IPS DF 19.7 (cell line): ENCODE results near the gene EVA1B.

ENCODE experiments used
- DNase-seq: peaks from one replicate; pipeline ENCODE4 v3.0.0-alpha.2; 2013; ENCODE audit warnings: low read depth, low spot score

EVA1B gene

DNA sequence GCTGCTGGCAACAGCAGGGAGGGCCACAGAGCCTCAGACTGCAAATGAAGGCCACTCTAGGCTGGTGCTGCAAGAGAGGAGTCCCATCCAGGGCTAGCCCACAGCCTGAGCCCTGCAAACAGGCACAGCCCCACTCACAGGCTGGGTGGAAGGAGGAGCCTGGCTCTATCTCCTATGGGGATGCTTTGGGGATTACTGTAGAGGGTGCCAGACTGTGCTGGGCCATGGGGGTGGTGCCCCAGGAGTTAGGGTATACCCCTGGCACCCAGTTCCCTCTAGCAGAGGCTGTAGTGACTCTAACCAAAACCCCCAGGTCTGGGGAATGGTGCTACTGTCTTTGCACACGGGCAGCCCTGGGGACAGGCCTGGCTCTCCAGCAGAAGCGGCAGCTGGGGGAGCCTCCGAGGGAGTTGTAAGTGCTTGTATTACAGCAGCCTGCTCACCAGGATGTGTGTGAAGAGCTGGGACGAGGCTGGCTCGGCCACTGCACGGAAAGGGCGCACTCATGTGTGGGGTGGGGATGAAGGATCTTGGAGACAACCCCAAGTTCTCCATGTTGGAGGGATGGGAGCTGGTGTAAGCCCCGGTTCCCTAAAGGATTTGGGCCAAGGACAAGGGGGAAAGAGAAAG lies 23.4 kb upstream of the EVA1B start:
- DNase-seq, result no peak

DNA sequence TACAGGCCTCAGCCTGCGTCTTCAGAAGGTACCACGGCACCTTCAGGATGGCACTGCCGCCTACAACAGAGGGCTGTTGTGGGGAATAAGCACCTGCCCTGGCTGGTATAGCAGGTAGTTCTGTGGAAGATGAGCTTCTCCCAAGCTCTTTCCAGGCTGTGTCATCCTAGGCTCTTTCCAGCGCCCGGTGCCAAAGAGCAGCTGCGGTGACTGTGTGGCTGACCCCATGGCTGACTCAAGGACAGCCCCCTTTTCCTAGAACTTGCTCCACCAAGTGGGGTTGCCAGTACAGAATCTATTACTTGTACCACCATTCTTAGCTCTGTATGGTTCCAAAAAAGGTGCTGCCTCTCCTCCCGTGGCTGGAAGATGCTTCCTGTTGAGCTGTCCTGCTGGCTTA lies 21.9 kb upstream of the EVA1B start:
- DNase-seq, result no peak

DNA sequence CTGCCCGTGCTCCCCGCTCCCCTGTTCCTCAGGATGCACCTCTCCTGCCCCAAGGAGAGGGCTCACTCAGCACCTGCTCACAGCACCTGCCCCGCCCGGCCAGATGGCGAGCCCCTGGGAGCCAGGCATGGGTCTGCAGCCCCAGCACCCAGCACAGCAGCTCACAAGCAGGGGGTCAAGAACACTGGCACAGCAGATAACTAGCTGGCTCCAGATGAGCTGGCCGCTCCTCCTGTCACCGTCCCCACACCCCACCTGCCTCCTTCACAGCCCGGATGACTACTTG lies 20.9 kb upstream of the EVA1B start:
- DNase-seq, result no peak

DNA sequence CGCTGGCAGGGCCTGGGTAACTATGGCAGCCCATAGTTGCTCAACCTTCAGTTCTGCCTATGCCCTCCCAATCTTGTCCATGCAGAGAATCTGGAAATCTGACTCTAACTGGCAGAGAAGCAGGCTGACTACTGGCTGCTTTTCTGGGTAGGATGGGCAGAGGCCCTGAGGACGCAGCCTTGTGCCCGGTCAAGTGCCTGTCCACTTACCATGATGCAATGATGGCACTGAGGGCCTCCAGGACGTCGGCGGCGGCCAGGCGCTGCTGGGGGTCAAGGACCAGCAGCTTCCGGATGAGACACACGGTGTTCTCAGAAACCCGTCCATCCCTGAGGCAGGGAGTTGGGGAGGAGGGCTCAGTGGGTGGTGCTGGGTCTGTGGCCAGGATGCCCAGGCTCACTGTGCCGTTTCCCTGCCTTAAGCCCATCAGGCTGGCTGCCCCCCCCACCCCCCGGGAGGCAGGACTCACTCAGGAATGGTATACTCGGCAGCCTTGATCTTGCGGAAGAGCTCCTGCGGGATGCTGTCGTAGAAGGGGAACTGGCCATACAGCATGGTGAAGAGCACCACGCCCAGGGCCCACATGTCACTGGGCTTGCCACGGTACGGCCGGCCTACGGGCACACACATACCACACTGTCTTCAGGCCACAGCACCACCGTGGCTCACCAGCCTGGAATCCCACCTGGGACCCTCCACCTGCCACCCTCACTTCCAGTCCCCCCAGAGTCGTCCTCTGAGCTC lies 20.4 kb upstream of the EVA1B start:
- DNase-seq, result no peak

DNA sequence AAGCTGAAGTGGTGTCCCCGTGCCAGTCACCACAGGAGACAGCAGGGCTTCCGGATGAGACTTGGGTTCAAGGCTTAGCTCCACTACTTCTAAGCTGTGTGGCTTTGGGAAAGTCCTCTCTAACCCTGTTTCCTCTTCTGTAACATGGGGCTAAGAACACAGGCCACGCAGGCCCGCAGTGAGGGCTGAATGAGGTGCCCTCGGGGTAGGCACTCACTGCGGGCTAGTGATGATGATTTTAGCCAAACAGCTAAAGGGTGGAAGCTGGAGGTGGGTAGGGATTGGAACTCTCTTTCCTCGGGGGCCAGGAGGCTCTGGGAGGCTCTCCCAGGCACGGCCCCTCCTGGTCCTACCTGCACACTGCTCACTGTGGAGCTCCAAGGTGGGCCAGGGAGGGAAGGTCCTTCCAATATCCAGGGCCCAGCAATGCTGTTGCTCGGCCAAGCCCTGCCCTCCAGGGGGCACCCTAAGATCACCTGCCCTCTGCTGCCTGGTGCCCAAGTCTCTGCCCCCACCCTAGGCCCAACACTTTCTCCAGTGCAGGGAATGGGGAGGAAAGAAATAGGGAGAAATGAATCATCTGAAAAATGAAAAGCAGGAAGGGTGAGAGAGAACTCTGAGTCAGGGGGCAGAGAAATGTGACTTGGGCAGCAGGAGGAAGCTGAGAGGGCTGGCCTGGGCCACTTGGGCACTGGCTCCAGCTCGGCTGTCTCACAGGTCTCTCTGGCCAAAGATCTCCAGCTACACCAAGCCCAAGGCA lies 19.2 kb upstream of the EVA1B start:
- no peak for DNase-seq

DNA sequence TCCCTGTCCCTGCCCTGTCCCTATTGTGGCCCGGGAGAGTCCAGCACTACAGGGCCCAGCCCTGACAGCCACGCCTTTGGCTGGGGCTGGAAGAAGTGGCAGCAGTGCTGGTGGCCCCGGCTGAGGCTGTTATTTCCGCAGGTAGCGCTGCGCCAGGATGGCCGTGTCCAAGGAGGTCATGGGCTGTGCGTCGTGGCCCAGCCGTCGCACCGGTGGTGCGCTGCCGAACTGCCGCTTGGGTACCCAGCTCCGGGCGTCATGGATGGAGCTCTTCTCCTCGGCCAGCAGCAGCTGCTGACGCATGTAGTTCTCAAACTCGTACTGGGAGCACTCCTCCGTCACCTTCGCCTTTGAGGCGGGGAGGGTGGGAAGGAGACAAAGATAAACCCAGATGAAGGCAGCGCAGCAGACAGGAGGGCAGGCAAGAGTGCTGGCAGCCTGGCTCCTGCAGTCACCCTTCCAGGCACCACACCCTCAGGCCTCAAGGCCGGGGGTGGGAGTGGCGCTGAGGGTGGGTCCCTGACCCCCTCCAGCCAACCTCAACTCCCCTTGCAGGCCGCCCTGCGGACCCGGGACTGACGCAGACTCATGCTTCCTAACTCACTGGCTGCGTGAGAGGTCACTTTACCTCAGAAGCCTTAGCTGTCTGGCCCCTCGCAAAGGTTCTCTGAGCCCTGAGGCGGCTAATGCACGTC lies 18.3 kb upstream of the EVA1B start:
- no peak for DNase-seq

DNA sequence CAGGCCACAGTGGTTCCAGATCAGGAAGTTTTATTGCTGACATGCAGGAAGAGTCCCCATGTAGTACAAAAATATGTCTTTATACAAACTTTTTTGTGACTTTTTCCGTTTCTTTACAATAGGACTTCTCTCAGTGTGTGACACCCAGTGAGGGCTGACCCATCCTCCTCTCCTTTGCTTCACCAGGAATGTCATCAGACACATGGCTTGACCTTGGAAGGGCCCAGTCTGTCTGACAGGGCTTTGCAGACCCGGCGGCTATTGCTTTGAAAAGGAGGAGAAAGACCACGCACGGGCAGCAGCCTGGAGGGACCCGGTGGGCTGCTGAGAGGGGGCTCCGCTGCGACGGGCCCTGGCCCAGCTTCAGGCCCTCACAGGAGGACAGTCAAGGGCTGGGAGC lies 16.2 kb upstream of the EVA1B start:
- DNase-seq, result no peak

DNA sequence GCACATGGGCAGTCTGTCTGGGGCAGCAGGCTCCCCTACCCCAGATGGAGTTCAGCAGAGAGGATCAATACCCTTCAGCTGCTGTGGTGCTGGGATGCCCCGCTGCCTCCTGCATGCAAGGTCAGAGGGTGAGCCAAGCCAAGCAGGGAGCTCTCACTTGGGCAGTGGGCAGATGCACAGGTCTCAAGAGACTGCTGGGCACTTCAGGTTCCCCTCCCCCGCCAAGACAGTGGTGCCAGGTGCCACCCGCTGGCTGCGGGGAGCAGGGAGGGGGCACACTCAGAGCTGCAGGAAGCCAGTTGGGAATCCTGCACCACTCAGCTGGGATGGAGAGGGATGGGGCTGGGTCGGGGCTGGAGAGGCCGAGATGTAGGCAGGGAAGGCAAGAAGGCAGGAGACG lies 15.8 kb upstream of the EVA1B start:
- no peak for DNase-seq

DNA sequence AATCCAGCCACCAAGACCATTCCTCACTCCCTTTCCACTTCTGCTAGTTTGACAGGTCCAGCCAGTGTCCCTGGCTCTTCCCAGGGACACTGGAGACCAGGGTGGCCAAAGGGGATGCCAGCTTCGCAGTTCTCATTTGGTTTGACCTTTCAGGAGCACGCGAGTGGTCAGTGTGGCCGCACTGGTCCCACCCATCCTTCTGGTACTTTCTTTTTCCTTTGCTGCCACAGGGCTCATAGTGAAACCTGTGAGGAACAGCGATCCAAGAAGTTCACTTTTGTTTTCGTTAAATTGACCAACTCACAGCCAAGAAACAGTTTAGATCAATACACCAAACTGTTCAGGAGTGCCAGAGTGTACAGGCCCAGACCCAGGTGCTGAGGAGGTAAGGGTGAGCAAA lies 14.4 kb upstream of the EVA1B start:
- no peak for DNase-seq

DNA sequence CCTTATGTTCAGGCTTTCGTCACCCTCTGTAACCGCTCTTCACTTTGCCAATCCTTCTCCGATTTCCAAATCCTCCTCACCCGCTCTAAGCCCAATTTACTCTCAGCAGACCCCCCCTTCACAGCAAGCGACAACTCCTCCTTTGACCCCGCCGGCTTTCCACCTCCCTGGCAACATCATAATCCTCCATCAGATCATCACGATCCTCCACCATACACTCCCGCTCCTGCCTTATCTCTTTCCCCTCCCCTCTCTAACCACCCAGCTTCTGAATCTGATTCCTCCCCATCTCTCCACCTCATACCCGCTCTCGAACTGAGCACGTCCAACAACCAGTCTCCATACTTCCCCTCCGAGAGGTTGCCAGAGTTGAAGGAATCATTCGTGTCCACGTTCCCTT lies 7.5 kb upstream of the EVA1B start:
- DNase-seq, result no peak

DNA sequence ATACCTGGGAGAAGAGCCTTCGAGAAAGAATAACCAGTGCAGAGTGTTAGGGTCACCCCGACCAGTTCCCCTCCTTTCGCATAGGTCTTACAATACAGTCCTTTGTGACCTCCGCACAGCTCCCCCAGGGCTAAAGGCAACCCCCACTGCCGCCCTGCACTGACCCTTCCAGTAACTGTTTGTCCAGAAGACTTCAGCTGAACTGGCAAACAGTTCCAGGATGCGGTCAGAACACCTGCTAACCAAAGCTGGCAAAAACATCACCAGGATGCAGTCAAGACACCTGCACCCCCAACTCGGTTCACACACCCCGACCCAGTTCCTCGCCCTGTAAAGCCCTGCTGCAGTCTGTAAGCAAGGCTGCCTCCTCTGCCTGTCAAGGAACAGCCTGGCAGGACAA lies 6.4 kb upstream of the EVA1B start:
- DNase-seq, result no peak

DNA sequence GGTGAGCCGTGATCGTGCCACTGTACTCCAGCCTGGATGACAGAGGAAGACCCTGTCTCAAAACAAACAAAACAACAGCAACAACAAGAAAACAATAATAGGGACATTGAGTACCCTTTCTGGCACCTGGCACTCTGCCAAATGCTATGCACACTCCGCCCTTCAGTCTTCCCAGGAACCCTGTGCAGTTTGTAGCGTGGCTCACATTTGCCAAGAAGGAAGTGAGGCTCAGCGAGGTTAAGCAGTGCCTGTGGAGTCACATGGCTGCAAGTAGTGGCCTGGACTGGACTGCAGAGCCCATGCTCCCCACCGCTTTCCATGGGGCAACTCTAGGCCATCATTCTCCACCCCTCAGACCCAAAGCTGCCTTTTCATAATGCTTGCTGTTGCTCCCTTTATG lies 5.3 kb upstream of the EVA1B start:
- DNase-seq, result no peak

DNA sequence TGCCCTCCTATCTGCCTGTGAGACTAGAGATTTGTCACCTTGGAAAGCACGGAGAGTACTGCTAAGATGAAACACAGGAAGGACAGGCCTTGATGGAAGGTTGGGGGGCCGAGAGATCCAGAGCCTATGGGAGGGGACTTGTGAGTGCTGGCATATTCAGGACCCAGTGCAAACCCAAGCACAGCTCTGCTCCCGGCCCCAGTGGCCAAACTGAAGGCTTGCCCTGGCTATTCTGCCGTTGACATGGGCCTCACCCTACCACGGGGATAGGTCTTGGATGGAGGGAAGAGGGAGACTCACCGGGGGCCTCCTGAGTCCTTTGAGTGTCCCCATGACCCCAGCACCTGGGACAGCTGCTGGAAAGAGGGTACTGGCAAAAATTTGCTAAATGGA lies 4.6 kb upstream of the EVA1B start:
- no peak for DNase-seq

DNA sequence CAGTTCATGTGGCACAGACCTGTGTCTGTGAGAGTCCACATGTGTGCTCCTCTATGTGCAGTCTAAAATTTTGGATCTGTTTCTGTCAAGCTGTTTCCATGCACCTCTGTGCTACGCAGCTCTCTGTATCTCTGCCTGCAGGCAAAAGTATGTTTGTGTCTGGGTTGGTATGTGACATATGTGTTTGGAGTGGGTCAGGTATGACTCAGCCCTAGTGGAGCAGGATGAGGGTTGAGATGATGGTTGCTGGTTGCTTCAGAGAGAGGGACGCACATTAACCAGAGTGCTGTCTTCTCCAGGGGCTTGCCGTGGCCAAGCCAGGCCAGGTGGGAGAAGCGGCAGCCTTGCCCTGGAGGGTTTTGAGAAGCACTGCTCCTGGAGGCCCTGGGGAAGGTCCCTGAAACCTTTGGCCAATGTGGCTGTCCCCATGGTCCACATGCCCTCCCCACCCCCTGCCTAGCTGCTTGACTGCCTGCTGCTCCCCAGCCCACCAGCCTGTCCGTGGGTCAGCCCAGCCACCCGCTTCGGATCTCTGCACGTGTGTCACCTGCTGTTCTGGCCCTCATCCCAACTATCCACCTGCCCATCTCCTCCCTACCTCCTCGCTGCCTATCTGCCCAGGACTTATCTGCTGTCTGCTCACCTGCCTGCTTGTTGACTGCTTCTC lies 4.1 kb upstream of the EVA1B start:
- no peak for DNase-seq

DNA sequence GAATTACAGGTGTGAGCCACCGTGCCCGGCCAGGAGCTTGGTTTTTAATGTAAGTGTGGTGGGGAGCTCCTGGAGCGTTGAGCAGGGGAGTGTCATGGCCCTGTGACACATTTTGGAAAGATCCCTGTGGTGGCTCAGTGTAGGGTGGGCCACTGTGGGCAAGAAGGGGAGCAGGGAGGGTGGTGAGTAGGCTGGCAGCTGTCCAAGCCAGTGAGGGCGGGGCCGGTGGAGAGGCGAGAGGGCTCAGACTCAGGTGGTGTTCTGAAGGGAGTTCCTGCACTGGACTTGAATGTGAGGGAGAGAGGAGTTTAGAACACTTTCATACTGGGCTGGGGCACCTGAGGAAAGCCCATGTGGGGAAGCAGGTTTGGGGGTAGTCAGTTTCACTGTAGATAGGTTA lies 3.1 kb upstream of the EVA1B start:
- DNase-seq, result no peak

DNA sequence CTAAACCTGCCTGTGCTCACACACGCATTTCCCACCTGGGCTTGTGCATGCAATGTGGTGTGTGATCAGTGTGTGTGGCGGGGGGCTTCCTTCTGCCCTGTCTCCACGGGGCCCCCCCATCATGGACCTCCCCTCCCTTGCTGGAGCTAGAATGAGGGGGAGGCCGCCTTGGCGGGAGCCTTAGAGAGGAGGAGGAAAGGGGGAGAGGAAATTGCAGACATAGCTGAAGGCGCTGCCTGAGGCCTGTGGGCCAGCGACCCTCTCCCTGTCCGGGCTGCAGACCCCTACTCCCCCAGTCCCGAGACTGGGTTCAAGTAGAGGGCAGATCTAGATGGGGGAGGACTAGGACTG lies 883 bp upstream of the EVA1B start:
- DNase-seq, result no peak

DNA sequence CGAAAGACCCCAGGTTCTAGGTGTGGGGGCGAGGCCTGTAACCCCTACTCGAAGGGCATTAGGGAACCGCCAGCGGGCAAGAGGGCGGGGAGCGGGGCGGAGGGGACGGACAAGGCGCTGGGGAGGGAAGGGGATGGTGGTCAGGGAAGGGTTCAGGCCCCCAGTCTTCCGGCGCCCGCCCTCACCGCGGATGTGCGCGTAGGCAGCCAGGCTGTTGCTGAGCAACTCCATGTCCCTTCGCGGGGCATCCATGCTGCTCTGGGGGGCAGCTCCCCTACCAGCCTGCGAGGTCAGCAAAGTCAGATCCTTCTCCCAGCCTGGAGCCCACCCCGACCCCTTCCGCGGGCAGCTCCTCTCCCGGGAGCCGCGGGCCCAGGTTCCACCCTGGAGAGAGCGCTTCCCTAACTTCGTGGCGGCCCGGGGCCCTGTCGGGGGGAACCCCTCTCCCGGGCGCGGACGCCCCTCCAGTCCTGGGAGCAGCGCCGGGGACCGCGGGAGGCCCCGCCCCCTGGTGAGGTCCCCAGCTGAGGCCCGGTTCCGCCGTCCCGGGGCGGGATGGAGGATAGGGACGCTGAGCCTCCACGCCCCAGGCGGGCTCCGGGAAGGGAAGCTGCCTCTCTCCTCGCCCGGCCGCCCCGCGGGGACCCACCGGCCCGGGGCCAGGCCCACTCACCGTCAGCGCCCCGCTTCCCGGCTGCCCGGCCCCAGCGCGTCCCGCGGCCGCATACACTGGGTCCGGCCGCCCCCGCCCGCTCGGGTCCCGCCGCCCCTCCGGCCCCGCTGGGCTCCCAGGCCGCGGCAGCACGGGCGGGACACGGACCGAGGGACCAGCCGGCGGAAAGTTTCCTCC lies 434 bp downstream of the EVA1B start:
- no peak for DNase-seq

DNA sequence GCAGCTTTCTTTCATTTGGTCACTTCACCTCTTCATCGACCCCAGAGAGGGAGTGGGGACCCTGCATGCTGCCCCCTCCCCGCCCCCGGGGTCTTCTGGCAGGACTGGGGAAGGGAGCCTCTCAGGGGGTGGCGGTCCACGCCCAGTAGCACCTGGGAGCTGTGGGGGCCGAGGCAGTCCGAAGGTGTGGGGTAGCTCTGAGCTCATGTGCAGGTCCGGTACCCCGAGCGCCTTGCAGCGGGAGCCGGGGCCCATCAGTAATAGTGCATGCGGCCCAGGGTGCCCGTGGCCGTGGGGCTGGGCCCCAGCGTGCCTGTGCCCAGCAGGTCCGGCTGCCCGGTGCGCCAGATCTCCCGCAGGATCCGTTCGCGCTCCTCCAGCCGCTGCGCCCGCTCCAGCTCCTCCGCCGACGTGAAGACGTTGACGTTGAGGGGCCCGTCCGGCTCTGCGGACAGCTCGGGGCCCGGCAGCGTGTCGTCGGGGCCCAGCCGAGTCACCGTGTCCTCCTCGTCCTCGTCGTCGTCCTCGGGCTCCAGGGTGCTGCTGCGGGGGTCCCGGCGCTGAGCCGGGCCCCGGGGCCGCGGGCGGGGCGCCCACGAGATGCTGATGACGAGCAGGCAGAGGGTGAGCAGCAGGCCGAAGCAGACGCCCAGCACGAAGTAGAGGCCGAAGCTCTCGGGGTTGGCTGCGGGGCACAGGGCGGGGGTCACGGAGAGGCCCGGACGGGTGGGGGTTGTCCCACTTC lies 1.2 kb downstream of the EVA1B start:
- DNase-seq, result no peak

DNA sequence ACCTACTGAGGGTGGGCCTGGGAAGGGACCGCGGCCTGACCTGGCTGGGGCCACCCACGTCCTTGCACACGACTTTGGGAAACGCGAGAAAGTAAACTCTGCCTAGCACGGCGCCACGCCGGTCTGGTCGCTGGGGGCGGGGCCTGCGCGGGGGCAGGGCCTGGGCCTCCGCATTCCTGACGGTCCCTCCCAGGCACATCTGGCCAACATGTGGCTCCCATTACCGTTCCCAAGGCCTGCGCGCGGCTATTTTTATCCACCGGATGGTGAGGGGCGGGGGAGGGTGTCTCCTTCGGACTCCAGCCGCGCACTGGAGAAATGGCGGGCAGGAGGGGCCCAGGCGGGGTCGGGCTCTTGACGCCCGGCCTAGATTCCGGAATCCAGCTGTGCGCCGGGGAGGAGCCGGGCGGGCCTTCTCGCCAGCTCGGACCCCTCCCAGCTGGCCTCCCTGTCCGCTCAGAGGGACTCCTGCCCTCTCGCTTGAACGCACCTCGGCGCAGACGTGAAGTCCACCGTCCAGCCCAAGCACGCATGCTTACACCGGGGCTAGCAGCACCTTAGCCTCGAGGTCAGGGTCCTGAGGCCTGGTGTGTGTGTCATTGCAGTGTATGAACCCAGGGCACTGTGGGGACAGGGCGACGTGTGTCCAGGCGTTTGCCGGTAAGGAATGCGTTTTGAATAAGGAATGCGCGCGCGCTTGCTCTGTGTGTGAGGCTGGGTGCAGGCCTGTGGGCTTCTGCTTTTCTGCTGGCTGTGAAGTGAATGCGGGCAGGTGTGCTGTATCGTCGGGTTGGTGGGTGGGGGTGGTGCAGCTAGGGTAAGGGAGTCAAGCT lies 2.1 kb downstream of the EVA1B start:
- DNase-seq, result peak; percentile 74

DNA sequence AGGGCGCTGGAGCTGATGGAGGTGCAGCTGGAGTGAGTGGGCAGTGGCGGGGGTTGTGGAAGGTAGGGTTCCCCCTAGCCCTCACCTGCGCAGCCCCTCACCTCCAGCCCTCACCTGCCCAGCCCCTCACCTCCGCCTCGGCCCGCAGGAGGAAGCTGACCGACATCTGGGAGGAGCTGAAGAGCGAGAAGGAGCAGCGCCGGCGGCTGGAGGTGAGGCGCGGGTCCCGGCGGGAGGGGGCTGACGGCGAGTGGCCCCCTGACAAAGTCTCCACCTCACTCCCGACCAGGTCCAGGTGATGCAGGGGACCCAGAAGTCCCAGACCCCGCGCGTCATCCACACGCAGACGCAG lies 2.7 kb downstream of the EVA1B start:
- DNase-seq, result no peak
